Measurements from ENCODE around the gene WASF1. TPM values are rescaled to one million over a fixed set of nuclear protein-coding genes. Genes with fewer than 3 reads are reported as not detected.

The WASF1 gene
- total RNA-seq, 1 experiment from 2014 or later: 22.3 TPM

DNA sequence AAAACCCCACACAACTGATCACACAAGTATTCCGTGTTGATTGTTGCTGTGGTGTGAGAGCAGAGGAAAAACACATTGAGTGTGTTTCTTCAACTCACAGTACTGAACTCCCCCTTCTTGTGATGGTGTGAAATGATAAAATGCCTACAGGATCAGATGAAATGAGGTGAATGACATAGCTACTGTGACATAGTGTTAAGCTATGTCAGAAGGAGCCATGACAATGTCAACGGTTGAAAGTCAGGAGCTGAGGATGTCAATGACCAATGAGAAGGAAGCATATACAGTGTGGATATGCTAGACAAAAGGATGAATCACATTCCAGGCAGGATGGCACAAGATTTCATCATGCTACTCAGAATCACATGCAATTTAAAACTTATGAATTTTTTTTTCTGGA is 38.8 kb downstream of the WASF1 start:
- H3K27ac Mint-ChIP-seq: no peak overlapping the region
- H3K27me3 Mint-ChIP-seq (ENCODE audit: low read depth): no peaks in the 10 kb centered on the region; the same call in 1 of the 2 replicates
- peaks cover 40% of the 10 kb centered on the region for H3K36me3 Mint-ChIP-seq
- no peak for TF ChIP-seq GABPB1 (CRISPR knock-in tag; IDR thresholded peaks at IDR 0.05)
- TF ChIP-seq NR1H2 (CRISPR knock-in tag; IDR thresholded peaks at IDR 0.05): no peak
- TF ChIP-seq ZMAT4 (CRISPR knock-in tag; IDR thresholded peaks at IDR 0.05): no peak
- no peak for TF ChIP-seq NR3C1 (CRISPR knock-in tag; conservative IDR thresholded peaks at IDR 0.05; ENCODE audit: low read depth)
- TF ChIP-seq AR (CRISPR knock-in tag; IDR thresholded peaks at IDR 0.05): no peak
- no peak for TF ChIP-seq ZBTB21 (CRISPR knock-in tag; IDR thresholded peaks at IDR 0.05; ENCODE audit: borderline replicate concordance)
- no peak for TF ChIP-seq SOX15 (CRISPR knock-in tag; IDR thresholded peaks at IDR 0.05)
- no peak for TF ChIP-seq E2F4 (CRISPR knock-in tag; IDR thresholded peaks at IDR 0.05; ENCODE audit: borderline replicate concordance, low read depth)
- TF ChIP-seq KAT7 (CRISPR knock-in tag; IDR thresholded peaks at IDR 0.05; ENCODE audit: borderline replicate concordance): no peak
- no peak for TF ChIP-seq IRF2 (CRISPR knock-in tag; IDR thresholded peaks at IDR 0.05; ENCODE audit: borderline replicate concordance, low read depth)
- no peak for TF ChIP-seq FOXP1 (CRISPR knock-in tag; IDR thresholded peaks at IDR 0.05; ENCODE audit: borderline replicate concordance)
- no peak for TF ChIP-seq SP1 (CRISPR knock-in tag; conservative IDR thresholded peaks at IDR 0.05)
- no peaks in the 10 kb centered on the region for H3K4me1 Mint-ChIP-seq
- ChIA-PET CTCF (no interaction called here), POLR2A (no interaction called here)
- ATAC-seq (no peak), DNase-seq (ENCODE audit: low spot score) (no peak)
- no peak overlapping the region for H3K4me3 Mint-ChIP-seq
- peaks cover 44% of the 10 kb centered on the region for H3K9me3 Mint-ChIP-seq

DNA sequence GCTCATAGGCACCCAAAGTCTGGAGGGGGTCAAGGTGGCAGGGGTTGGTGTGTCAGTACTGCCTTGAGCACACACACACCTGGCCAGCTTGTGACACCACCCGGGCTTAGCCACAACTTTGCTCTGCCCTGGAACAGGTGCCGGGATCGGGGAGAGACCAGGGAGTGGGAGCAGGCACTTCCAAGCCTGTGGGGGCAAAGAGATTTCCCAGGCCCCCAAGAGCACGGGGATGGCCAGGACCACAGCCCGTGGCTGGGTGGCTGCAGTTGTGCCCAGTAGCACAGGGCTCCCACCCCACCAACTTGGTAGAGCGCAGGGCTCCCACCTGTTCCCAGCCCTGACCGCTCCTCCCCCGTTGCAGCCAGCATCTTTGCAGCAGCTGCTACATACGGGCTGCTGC is 40.4 kb downstream of the WASF1 start:
- Mint-ChIP-seq H3K27me3 (ENCODE audit: low read depth) (no peaks in the 10 kb centered on the region; the same call in 1 of the 2 replicates), H3K27ac (no peak overlapping the region), H3K9me3 (peaks cover 55% of the 10 kb centered on the region), H3K4me3 (no peak overlapping the region), H3K36me3 (peaks cover 47% of the 10 kb centered on the region), H3K4me1 (no peaks in the 10 kb centered on the region)
- no peak for DNase-seq (ENCODE audit: low spot score)
- ChIA-PET POLR2A (no interaction called here), CTCF (no interaction called here)
- no peak for TF ChIP-seq ZNF396 (CRISPR knock-in tag; IDR thresholded peaks at IDR 0.05; ENCODE audit: borderline replicate concordance)
- TF ChIP-seq ZNF671 (CRISPR knock-in tag; IDR thresholded peaks at IDR 0.05): no peak
- TF ChIP-seq ZNF317 (CRISPR knock-in tag; IDR thresholded peaks at IDR 0.05; ENCODE audit: borderline replicate concordance, low read depth): 0 out of 2 replicates have a peak, but pooled peaks have one; percentile 38
- no peak for ATAC-seq

- Mint-ChIP-seq H3K9me3 (peaks cover 64% of the 10 kb centered on the region), H3K27ac (no peak overlapping the region), H3K4me3 (no peak overlapping the region), H3K4me1 (no peaks in the 10 kb centered on the region), H3K36me3 (peaks cover 53% of the 10 kb centered on the region), H3K27me3 (ENCODE audit: low read depth) (no peaks in the 10 kb centered on the region; the same call in 1 of the 2 replicates)
- ChIA-PET CTCF (interaction anchor here (1.0 kb wide), 1 partner anchor 204 kb away, joined by 4 read pairs; no protein-coding TSS in a partner anchor), POLR2A (no interaction called here)
- no peak for ATAC-seq
- DNase-seq (ENCODE audit: low spot score): no peak
- TF ChIP-seq PRDM15 (CRISPR knock-in tag; IDR thresholded peaks at IDR 0.05) (no peak), IRF1 (CRISPR knock-in tag; IDR thresholded peaks at IDR 0.05) (no peak), ZMAT4 (CRISPR knock-in tag; IDR thresholded peaks at IDR 0.05) (no peak), USF1 (CRISPR knock-in tag; IDR thresholded peaks at IDR 0.05) (no peak), E2F5 (CRISPR knock-in tag; IDR thresholded peaks at IDR 0.05) (no peak)
Observed at GRCh38 chr6:110137924-110138887, 41.3 kb downstream of the WASF1 start.

All from WTC11 (cell line).